ENCODE measurements around the gene ICAM1.
"Not testable (repeated sequence)": the region's sequence is repeated elsewhere in the genome, so short reads cannot be mapped to it uniquely, and the experiment has no call there.

ICAM1 gene

GRCh38 chr19:10270616-10271394 is at the start of gene ICAM1:
TSS of gene ICAM1 (plus strand) at chr19:10271120. CDS start at chr19:10271160, 40 bp downstream.
- peak in 20 of 56 donors; percentile 3 to 54 (median 18) for DNase-seq

- DNase-seq = peak in 2 of 56 donors; percentile 3 to 8
Observed at GRCh38 chr19:10222201-10222890, 48.6 kb upstream of the ICAM1 start.

GRCh38 chr19:10223488-10224213 is 47.3 kb upstream of the ICAM1 start:
- no peak for DNase-seq

- DNase-seq = no peak
Observed at GRCh38 chr19:10224337-10224736, 46.6 kb upstream of the ICAM1 start.

GRCh38 chr19:10226021-10226375 is 44.9 kb upstream of the ICAM1 start:
- no peak for DNase-seq

DNA sequence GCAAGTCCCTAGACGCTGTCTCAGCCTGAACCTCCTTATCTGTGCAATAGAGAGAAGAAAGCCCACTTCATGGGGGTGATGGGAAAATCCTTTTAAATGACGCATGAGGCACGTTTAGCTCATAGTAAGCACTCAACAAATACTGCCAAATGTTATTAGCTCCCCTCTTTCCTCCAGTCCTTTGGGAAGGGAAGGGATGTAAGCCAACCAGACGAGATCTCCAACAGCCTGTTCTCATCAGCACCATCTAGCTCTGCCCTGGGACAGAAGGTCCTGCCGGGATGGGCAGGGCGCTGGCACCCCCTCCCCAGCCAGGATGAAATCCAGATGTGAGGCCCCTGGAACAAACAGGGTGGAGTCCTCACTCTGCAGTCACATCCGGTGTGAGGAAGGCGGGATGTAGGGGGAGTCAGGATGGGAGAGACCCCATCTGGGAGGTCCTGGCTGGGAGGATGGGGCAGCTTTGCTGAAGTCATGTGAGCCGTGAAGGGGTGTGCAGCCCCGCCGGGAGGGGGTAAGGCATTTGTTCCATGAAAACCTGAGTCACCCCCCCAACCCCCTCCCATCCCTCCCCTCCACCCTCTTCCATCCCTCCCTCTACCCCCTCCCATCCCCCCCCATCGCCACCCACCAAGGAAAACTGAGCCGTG is 44.4 kb upstream of the ICAM1 start:
- peak in 24 of 56 donors; percentile 4 to 67 (median 44) for DNase-seq

- peak in 55 of 56 donors; percentile 29 to 97 (median 87) for DNase-seq
Observed at GRCh38 chr19:10227026-10227971, 43.6 kb upstream of the ICAM1 start.

GRCh38 chr19:10228393-10228792 is 42.5 kb upstream of the ICAM1 start:
- DNase-seq = no peak

- peak in 1 of 56 donors; percentile 12 for DNase-seq
Observed at GRCh38 chr19:10228920-10229319, 42.0 kb upstream of the ICAM1 start.

GRCh38 chr19:10230173-10230860 is 40.6 kb upstream of the ICAM1 start:
- DNase-seq = peak in 13 of 56 donors; percentile 6 to 77 (median 30)

- DNase-seq = peak in 22 of 56 donors; percentile 1 to 78 (median 25)
Observed at GRCh38 chr19:10230861-10231611, 39.9 kb upstream of the ICAM1 start, which contains the start of gene S1PR2. TSS of gene S1PR2 (minus strand) at chr19:10231331. CDS start at chr19:10224905, 6,426 bp downstream.

- DNase-seq = no peak
Observed at GRCh38 chr19:10231612-10232228, 39.2 kb upstream of the ICAM1 start.

GRCh38 chr19:10233946-10234345 is 37.0 kb upstream of the ICAM1 start:
- no peak for DNase-seq

DNA sequence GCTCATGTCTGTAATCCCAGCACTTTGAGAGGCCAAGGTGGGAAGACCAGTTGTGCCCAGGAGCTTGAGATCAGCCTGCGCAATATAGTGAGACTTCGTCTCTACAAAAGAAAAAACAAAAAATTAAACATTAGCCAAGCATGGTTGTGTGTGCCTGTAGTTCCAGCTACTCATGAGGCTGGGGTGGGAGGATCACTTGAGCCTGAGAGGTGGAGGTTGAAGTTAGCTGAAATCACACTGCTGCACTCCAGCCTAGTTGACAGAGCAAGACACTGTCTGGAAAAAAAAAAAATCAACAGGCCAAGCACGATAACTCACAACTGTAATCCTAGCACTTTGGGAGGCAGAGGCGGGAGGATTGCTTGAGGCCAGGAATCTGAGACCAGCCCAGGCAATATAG is 35.9 kb upstream of the ICAM1 start:
- DNase-seq = no peak

- DNase-seq = not testable (repeated sequence)
Observed at GRCh38 chr19:10235409-10235808, 35.5 kb upstream of the ICAM1 start.

DNA sequence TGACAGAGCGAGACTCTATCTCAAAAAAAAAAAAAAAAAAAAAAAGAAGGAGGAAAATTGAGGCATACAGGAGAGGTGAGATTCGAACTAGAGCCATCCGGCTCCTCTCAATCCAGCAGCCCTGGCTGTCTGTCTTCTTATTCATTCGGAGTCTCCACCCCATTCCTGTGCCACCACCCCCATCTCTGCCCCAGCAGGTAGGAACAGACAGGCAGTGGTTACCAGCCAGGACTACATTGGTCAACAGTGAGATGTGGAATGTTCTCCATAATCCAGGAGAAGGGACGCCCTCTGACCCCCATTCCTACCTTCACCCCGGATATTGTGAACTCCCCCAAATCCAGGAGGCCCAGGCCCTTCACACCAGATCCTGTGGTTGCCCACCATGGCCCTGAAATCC is 33.2 kb upstream of the ICAM1 start:
- DNase-seq = no peak

DNA sequence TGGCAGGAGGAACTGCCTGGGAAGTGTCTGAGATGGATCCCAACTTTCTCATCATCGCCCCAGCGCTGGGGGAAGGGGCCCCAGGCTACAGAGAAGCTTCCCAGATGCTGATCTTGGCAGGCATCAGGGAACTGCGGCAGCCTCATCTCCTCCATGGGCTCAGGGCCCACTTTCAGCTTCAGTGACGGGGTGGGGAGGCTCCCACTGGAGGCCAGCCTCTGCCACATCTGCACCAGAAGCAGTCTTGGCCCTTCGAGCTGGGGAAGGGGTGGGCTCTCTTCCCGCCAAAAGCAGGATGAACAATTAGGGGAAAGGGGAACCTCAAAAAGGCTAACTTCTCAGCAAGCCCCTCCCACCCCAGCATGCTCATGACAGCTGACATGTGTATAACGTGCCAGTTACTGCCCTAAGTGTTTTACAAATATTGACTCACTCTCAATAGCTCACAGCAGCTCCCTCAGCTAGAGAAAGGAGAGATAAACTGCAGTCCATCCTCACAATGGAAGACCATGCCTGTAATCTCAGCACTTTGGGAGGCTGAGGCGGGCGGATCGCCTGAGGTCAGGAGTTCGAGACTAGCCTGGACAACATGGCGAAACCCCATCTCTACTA is 32.6 kb upstream of the ICAM1 start:
- DNase-seq = no peak
